GDM1 (cell line): ENCODE results near the gene NRXN3.

Experiments
- DNase-seq: peaks from one replicate; lab custom pipeline; 2025; lab: John Stamatoyannopoulos, UW

NRXN3 gene

DNA sequence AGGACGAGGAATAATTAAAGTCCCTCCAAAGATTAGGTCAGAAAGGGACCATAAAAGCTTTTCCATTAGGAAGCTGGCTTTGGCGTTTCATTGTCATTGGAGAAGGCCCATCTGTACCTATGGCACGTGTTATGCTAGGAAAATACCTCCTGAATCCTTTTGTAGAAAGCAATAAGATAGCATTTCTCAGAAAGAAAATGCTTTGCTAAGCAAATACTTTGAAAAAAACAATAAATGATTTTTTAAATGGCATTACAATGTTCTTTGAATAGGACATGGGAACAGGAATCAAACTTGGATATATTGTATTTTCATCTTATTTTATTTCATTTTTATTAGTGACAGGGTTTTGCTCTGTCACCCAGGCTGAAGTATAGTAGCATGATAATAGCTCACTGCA, 967.7 kb downstream of the NRXN3 start:
- DNase-seq = no peak

DNA sequence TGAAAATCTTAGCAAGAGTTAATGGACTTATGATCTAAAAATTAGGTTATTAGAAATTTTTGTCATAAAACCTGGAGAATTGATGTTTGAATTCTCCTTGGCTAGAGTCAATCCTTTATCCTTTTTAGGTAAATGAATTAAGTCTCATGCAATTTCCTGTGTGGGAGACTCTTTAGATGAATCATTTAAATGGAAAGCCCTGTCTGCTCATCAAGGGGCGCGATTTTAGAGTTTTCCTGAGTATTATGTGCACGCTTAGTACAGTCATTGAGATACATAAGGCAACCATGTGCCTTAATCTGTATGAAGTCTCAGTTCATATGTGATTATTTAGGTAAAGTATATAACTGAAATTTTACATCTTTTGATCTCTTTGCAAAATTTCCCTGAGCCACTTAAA, 974.7 kb downstream of the NRXN3 start:
- no peak for DNase-seq

DNA sequence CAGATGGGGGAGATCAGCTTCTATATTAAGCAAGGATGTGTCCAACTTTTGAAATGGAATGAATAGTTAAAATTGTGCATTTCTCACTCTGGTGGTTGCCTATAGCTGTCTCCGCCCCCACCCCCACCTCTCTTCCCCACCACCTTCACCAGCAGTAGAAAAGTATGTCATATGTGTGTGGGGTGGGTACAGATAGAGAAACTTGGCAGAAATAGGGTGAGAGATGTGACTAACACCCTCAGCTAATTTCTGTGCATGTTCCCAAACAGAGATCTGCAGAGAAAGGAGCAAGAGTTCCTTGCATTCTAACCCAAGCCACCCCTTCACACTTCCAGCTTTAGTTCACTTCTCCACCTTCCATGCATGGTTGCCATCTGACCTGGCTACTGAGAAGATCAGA, 980.1 kb downstream of the NRXN3 start:
- no peak for DNase-seq

DNA sequence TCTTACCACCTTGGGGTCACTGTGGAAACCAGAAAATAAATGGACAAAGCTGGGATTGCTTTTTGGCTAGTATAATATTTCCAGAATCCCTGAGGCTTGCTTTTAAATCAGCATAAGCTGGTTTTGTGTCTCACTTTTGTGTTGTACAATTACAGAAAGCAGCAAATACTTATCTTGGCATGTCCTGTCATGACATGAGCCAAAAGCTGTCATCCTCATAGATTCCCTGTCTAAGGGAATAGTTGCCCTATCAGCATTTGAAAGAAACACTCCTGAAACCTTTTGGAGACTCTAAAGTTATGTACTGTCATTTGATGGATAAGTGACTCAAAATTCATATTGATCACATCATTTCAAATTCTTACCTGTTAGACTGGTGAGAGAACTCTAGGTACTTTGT, 987.2 kb downstream of the NRXN3 start:
- no peak for DNase-seq

DNA sequence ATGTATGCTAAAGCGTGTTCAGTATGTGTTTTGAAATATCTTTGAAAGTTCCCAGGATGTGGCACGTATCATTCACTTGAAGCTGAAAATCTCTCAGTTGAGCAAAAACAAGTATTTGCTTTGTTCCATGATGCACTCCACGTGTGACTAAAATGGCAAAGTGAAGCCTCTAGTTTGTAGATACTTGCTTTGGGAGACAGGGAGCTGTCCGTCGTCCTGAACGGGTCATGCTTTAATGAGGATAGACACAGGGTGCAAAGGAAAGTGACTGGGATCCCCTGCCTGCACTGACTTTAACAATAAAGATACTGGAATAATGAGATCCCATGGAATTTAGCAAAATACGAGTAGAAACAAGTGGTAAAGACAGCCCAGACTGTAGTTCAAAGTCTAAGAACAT, 991.4 kb downstream of the NRXN3 start:
- DNase-seq = no peak

DNA sequence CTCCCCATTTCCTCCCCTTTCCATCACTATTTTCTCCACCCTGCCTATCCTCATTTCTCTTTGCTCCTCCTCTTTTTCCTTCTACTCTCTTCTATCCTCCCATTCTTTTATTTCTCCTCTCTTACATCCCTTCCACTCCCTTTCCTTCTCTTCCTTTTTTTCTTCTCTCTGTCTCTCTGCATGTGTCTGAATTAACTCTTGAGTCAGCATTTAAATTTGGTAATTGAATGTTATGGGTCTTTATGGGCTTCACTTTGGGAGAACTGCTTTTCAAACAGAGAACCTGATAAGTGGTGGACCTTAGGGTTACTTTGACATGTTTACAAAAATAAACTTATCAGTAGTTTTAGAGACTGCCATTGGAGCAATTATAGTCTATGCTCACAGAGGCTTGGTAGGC, 992.7 kb downstream of the NRXN3 start:
- DNase-seq = no peak

DNA sequence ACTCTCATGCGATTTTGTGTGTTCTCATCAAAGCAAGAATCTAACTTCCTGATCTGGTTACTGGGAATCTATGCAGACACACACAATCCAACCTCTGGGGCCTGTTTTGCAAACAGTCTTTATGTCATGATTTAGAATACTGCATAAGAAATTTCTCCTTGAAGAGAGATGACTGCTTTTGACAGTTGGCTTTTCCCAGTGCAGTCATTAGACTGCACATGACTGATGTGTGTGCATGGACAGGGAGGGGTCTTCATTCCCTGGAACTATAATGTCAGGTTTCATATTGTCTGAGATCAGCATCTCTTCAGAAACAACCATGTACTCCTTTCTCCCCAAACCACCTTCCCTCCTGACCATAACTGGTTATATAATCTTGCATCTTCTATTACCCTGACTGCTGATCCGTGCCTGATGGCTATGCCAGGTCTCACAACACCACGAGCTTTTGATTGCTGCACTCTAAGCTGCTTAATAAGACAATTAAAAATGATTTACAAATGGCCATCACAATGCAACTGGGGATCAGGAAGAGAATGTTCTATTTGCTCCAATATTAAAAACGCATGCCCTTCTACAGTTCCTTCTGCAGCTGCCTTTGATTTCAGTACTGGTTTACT, 995.4 kb downstream of the NRXN3 start:
- no peak for DNase-seq

DNA sequence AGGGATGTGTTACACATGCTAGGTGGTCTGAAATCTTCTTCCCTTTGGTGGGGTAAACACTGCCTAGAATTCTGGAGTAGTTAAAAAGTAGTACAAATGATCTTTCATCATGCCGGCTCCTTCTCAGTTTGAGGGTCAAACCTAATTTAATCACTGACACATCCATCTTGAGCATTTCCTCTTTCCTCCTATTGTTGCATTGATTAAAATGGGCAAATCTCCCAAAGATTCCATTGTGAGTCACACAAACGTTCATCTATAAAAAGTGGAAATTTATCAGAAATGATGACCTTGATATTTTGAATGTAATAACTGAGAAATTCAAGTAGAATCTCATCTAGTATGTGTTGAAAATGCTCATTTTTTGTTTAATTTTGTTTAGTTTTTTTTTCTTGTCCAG, 996.0 kb downstream of the NRXN3 start:
- DNase-seq = no peak

DNA sequence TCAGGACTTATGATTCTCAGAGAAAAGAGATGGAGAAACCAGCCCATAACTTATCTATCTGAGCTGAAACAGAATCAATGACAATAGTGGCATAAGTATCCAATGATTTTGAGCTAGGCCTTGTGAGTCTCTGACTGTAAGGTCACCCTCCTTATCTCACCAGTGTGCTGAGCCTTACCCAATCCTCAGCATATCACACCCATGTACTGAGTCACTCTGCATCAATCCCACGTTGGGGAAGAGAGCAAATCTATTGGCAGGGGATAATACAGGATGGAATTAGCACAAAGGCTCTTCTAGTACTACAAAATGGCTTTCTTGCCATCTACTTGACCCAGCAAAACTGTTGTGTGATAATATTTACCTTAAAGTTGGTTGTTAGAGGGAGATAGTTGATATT, 997.8 kb downstream of the NRXN3 start:
- DNase-seq = no peak

DNA sequence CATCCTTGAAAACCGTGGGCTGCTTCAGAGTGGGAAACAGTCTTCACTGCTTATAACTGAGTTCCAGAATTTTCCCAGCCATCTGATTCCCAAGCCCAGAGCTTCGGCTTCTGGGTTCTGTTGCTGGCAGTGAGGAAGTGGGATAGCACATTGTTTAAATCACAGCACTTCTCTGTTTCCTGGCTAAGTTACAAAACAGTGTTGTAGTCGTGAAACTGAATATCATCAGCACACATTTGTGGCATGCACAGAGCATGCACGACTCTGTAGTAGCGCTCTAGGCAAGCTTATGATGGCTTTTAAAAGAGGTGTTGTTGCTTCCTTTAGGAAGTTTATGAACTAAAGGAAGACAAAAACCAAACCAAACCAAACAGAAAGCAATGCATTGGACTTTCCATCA, 1005.5 kb downstream of the NRXN3 start:
- no peak for DNase-seq

DNA sequence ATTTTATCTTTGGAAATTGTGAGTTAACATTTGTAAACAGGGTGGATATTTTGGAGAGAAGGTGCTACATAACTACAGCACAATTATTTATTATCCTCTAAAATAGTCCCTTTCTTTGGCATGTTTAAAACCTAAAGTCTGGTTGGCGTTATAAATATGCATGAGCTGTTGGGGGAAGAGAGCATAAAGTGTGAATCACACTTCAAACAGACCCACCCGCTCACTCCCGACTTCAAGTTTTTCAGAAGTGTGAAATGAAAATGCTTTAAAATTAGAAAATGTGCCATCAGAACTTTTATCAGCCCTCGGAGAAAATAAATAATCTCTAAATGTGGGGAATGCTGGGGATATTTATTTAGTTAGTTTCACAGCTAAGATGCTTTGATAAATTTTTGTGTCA, 1006.9 kb downstream of the NRXN3 start:
- no peak for DNase-seq

DNA sequence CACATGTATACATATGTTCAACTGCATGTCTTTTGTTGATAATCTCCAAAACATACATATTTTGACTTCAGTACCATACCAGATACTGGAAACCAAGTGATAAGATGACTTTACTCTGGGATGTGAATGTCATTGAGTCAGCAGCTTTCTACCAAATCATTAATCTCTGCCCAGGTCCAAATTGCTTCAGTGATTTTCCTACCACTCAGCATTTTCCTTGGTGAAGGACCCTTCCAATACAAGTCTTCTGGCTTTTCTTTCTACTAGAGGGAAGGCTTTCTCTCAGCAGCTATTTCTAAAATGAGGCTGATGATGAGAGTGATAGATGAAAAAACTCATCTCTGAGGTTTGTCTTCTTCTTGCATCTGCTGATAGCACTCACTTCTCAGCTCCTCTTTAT, 1008.5 kb downstream of the NRXN3 start:
- DNase-seq = no peak

DNA sequence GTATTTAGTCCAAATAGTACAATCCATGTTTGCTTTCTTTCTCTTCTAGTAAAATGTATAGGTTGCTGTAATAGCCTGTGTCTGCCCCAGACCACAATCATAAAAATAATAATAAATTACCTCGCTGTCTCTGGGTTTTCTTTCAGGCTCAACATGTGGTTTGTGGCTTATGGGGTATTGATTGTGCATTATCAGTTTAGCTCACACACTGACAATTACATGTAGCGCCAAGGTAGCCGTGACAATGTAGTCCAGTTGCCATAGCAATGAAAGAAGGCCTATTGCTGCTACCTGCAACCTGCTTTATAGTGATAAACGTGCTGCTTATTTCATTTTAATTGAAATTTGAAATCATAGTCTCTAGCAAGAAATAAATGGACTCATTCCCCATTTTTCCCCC, 1009.8 kb downstream of the NRXN3 start:
- DNase-seq = no peak

DNA sequence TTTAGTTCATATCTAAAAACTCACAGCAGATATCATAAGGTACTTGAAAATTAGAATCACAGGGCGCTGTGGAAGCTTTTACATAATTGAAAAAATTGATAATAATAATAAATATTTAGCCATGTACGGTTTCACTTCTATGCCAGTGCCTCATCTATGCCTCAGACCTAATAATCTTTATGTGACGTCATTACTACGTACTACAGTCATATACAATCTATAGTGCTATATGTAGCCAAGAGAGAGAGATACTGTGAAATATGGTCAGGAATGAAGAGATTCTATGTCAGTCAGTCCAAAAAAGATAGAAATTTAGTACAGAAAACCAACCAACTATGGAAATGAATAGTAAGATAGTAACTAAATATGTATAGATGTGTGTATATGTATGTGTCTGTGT, 1010.5 kb downstream of the NRXN3 start:
- DNase-seq = no peak

DNA sequence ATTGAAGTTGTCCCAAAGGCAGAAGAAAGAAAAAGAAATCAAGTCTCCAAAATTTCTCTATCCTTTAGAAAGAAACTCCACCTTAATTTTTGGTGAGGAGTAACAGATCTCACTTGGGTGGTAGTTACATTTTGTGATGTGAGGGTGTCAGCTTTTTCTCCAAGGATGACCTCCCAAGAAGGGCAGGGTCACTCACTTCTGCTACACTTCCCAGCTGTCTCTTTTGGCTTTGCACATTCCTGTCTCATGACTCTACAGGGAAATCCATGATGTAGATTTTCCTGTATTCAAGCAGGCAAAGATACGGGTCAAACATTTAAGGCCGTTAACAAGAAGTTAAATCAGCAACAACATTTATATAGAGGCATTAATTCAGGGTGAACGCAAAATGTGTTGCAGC, 1016.4 kb downstream of the NRXN3 start:
- DNase-seq = no peak

DNA sequence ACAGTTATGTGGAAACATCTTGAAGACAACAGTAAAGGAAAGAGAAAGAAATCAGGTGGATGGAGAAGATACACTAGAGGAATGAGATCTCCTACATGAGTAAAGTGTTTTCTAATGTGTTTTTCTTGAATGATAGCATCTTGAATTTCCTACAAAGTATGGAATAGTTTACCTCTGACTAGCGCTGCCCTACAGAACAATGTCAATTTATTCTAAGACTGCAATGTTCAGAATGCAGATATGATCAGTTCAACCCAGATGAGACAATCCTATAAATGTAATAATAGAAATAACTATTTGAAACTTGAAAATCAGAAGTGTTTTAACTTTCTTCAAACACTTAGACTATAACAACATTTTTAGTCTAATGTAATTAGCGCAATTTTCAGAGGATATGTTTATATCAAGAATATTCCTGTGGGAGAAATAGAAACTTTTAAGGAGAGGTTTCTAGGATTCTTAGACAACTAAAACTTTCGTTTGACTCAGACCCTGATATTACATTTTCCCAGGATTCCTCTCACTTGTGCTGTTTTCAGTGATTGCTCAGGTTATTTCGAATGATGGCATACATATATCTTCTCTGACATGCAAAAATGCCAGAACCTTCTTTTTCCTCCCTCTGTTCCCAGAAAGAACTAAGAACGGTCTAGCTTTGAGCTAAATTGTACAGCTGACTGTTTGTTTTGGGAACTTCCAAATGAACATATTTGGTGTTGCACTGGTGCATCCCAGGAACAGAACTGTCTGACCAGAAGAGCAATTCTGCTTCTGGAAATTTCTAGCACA, 1023.7 kb downstream of the NRXN3 start:
- no peak for DNase-seq

DNA sequence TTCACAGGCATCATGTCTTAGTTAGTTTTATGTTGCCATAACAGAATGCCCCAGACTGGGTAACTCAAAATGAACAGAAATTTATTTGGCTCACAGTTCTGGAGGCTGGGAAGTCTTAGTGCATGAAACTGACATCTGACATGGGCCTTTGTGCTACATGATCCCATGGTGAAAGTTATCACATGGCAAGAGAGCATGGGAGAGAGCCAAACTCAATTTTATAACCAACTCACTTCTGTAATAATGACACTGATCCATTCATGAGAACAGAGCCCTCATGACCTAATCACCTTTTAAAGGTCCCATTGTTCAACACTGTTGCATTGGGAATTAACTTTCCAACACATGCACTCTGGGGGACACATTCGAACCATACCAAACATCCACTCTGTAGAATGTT, 1026.0 kb downstream of the NRXN3 start:
- DNase-seq = no peak

DNA sequence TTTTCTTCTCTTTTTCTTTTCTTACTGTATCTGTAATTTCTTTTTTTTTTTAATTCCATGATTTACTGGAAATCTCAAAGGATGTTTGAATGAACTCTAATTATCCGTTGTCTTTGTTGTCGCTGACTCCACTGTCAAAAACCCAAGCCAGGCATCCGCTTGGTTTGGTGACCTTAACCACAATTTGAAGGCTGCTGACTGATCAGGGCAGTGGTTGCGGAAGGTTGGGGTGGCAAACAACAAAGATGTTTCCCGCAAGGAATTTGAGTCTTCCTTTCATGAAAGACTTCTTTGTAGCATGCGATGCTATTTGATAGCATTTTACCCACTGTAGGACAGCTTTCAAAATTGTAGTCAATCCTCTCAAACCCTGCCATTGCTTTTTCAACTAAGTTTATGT, 1027.3 kb downstream of the NRXN3 start:
- no peak for DNase-seq

DNA sequence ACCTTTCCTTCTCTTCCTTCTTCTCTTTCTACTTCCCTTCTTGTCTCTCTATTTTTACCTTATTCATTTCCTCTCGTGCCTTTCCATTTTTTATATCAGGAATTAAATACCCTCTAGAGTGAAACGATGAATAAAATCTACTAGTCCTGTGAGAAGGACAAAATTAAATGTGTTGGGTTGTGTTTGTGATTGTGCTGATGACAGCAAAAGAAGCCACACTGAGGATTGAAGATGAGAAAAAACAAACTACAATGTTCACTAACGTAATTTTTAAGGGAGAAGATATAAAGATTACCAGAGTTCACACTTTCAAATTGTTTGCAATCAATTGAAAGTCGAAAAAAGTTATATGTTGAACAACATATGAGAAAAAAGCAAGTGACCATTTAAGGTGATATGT, 1029.0 kb downstream of the NRXN3 start:
- no peak for DNase-seq

DNA sequence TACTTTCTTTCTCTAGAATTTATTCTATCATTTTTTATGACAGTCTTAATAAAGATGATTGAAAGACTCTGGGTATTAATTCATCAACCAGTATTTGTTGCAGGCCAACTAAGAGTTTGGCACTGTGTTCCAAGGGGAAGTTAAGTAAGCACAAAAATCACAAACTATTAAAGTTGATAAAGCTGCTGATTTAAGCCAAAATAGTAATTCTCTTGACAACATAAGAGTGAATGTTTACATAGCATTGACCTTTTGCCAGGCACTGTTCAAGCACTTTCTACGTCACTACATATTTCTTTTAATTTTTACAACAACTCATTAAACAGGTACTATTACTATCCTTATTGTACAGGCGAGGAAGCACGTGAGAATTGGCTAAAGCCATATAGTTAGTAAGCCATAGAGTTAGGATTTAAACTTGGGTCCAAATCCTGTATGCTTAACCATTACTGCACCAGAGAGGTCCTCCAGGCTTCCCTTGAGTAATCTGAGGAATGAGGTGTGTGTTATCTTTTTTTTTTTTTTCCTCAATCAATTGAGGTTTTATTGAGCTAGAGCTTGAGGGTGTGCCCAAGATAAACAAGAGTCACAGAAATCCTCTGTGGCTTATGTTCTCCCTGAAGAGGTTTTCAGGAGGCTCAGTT, 1031.5 kb downstream of the NRXN3 start:
- DNase-seq = no peak

DNA sequence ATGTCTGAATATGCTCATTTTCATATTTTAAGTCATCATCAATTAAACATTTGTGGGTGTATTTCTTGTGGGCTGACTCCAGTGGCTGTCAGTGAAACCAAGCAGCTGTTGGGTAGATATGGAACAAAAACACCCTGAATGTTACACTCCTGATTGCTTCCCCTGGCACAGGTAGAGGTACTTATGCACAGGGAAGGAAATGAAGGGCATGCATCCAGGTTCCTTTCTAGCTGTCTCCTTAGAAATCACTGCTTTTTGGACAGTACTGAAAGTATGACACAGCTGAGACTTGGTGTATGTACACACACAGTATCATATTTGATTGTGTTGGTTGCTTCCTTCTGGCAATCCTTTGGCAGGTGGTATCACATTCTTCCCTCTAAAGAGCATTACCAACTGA, 1034.4 kb downstream of the NRXN3 start:
- DNase-seq = no peak

DNA sequence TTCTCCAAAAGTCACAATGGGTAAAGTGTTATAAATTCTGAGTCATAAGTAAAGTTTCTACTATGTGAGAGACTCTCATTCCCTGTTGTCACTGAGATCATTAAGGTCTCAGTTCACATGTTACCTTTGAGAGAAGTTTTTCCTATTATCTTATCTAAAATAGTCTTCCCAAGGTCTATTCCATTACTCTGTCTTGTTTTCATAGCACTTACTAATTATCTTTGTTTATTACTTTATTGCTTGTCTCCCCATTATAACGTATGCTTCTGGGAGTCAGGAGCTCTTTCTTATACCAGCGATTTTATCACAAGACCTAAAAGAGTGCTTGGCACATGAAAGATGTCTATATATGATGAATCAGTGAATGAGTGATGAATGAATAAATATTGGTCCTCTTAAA, 1039.2 kb downstream of the NRXN3 start:
- DNase-seq = no peak

DNA sequence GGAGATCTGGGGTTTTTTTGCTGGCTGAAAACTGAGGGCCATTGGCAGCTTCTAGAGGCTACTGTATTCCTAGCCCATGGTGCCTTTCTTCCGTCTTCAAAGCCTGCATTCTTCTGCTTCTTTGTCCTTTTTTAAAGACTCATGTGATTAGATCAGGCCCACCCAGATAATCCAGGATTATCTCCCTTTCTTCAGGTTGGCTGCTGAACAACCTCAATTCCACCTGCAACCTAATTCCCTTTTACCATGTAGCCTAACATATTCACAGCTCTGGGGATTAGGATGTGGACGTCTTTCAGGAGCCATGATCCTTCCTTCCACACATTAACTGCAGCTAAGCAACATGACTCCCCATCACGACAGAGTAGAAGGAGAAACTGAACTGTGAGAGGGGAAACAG, 1055.6 kb downstream of the NRXN3 start:
- DNase-seq = no peak
